GM19452 (cell line): ENCODE data around the gene CUEDC2.

Source experiments
- ATAC-seq: cut with Tn5 transposase; IDR thresholded peaks from one replicate; pipeline ENCODE4 v1.9.1; 2021; ENCODE audit not compliant: unreplicated experiment

CUEDC2 gene

DNA sequence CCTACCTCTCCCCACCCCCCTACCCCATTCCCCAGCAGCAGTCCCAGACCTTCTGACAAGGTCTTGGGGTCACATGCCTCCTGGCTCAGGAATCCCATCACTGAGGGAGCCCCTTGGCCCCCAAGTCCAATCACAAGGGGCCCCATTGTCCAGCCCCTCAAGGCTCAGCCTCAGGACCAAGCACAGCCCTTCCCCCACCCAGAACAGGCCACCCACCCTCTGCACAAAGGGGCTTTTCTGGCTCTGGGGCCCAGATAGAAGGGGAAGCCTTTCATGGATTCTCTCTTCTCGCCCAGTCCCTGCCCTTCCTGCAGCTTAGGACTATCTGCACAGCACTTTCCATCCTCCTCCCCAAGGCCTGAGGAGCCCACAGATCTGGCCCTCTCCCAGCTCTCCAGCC, 6.9 kb downstream of the CUEDC2 start:
- ATAC-seq = no peak

DNA sequence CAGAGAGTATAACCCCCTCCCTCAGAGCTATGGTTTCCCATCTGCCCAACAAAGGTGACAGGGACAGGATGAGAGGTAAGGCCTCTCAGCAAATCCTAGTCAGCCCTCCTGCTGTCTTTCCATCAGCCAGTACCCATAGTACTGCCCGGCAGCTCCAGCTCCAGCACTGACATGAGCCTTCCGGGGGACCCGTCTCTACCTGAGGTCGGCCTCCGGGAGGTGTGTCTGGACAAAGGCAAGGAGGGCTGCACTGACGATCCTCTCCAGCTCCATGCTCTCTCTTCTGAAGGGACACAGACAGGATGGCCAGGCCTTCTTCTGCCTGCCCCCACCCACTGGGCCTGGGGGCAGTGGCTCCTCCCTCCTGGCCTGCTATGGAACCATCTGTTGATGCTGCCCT, 7.5 kb downstream of the CUEDC2 start:
- ATAC-seq = no peak

DNA sequence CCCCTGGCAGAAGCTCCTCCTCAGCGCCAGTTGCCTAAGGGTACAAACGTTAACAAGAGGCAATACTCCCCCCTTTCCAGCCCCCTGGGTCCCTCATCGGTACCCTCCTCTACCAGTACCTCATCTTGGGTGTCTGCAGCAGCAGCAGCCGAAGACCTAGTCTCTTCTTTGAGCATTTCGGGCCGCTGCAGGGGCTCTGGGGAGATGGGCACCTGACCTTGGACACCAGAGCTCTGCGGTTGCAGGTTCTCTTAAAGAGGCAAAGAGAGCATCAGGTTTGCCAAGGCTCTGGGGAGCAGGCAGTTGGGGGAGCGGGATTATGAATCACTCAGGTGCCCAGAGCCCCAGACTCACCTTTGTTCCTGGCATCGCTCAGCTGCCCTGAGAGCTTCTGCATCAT, 8.2 kb downstream of the CUEDC2 start:
- ATAC-seq = no peak

DNA sequence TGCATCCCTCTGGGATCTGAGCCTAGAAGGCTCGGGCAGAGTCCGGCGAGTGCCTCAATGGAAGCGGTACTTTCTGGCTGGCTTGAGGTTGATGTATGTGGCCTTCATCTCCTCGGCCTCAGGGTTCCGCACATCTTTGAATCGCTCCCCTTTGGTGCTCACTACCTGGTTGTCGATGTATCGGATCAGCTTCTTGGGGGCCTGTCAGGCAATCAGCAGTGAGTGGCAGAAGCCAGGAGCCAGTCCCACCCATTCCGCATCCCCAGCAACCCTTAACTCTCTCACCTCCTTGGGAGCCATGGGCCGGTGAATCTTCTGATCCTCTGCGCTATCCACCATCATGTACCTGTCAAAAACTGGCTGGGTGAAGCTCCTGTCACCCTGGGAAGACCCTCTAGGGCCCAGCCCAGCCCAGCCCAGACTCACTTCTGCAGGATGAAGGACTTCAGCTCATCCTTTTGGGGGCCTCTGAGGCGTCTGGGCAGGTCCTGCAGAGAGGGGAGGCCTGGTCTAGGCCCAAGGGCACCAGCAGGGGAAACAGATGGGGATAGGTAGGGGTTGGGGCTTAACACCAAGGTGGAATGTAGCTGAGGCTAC, 8.9 kb downstream of the CUEDC2 start:
- no peak for ATAC-seq

DNA sequence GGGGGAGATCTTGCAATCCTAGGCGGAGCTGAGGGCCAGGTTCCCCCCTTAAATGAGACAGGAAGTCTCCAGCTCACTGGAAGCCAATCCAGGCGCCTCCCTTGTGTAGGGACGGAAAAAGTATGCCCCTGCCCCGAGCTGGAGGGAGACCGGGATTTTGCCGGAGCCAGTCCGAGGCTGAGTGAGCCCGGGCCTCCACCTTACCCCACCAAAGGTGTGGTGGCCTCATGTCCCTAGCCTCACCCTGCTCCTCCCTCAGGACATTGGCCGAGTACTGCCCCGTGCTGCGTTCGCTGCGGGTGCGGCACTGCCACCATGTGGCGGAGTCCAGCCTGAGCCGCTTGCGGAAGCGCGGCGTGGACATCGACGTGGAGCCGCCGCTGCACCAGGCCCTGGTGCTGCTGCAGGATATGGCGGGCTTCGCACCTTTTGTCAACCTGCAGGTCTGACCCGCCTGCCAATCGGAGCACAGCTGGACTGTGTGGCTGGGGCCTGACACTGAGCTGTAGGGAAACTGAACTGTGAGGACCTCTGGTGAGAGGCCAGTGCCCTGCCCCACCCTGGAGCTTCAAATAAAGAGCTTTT, 9.7 kb downstream of the CUEDC2 start:
- ATAC-seq = no peak

DNA sequence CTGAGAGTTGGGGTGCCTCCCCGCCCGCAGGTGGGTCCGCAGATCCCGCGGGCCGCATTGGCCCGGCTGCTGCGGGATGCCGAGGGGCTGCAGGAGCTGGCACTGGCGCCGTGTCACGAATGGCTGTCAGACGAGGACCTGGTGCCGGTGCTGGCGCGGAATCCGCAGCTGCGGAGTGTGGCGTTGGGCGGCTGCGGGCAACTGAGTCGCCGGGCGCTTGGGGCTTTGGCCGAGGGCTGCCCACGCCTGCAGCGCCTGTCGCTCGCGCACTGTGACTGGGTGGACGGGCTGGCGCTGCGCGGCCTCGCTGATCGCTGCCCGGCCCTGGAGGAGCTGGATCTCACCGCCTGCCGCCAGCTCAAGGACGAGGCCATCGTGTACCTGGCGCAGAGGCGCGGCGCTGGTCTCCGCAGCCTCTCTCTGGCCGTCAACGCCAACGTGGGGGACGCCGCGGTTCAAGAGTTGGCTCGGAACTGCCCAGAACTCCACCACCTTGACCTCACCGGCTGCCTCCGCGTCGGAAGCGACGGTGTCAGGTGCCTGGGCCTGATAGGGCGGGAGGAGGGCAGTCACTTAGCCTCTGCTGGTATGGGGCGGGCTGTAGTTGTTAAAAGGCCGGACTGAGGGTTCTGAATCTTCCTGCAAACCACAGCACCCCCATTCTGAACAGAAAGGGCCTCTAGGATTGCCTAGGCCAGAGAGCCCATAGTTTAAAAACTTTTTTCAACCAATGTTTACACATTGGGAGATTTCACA, 10.4 kb downstream of the CUEDC2 start:
- peak; percentile 8 for ATAC-seq

DNA sequence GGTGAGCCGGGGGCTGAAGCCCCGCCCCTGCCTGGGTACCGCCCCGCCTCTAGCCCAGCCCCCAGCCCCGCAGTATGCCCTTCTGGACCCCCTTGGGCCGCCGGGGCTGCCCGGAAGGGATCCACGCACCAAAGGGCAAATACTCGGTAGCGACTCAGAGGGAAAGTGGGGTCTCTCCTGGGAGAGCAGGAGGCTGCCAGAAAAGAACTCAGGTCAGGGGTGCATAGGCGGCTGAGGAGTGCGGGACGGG, 10.9 kb downstream of the CUEDC2 start:
- no peak for ATAC-seq

DNA sequence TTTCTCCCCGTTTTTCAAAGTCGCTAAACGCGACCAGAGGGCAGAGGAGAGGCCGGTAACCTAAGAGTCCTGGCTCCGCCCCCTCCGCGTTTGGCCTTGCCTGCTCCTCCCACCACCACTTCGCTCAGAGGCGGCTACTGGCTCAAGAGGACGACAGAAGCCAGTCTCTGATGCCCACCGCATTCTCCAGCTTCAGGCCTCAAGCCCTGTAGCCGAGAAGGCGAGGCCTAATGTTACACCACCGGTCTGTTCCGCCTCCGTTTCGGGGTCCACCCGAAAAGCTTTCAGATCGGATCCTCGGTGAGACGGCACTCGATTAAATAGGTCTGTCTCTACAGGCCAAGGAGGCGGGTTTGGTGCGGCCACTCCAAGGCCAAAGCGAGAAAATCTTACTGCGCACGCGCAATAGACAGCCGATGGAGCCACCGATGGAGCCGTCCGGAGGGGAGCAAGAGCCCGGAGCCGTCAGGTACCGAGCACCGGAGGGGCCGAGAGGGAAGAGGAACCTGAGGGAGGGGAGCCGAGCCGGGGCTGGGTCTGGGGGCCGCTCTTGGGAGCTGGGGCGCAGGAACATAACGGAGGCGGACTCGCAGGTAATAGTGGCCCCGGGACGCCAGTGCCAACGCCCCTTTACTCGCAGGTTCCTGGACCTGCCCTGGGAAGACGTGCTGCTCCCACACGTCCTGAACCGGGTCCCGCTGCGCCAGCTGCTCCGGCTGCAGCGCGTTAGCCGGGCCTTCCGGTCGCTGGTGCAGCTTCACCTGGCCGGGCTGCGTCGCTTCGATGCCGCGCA, 11.5 kb downstream of the CUEDC2 start, which contains the start of gene FBXL15:
Gene FBXL15 (plus strand): TSS at position 123 of the 793 bp plus-strand sequence. CDS start 294 bp downstream, at position 417.
- peak; percentile 71 for ATAC-seq

DNA sequence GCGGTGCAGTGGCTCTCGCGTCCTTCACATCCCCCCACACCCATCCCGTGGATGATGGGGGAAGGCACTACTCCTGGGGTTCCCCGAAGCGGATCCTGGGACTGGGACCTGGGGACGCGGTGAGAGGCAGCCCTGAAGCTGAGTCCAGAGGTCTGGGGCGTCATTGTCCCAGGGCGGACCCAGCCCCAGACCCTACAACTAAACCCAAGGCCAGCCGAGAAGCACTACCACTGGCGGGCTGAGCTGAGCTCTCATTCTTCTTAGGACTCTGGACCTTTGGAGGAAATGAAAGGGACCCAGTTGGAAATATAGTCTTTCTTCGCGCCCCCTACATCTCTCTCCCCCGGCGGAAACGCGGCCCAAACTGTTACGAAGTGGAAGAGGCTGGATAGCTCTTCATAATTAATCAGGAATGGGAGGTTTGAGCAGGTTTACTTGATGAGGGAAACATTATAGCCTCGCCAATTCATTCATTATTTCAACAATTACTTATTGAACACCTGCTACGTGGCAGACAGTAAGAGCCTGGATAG, 12.1 kb downstream of the CUEDC2 start:
- no peak for ATAC-seq

DNA sequence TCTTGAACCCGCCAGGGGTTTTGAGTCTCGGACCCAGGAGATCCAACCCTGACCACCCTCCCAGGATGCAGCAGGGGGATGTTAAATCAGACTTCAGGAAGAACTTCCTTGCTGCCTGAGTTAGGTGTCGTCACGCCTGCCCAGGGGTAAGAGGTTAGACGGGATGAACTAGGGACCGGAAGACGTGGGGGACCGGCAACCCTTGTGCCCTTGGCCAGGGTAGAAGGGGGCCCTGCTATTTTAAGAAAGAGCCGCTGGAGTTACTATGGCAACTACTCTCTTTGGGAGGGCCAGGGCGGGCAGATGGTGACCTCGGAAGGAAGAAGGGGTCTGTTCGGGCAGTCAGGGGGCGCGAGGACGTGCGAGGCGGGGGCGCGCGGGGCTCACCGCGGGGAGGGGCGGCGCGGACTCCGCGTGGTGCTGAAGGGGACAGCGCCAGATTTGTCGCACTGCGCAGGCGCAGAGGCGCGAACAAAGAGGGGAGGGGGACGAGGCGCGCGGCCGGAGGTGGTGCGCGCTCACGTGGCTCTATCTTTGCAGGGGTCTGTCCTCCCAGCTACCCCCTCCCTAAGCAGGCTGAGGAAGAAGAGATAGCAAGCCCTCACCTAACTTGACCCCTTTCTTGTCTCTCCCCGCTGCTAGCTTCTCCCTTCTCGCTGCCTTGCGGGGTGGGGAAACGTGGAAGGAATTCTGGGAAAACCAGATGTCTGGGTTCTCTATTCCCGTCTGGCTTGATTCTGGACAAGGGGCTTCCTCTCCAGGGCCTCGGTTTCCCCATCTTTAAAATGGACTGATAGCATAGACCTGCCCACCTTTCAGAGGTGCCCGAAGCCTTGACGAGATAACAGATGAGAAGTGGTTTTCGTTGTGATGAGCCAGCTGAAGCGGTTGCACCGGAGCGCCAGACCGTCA, 12.8 kb downstream of the CUEDC2 start:
- no peak for ATAC-seq

DNA sequence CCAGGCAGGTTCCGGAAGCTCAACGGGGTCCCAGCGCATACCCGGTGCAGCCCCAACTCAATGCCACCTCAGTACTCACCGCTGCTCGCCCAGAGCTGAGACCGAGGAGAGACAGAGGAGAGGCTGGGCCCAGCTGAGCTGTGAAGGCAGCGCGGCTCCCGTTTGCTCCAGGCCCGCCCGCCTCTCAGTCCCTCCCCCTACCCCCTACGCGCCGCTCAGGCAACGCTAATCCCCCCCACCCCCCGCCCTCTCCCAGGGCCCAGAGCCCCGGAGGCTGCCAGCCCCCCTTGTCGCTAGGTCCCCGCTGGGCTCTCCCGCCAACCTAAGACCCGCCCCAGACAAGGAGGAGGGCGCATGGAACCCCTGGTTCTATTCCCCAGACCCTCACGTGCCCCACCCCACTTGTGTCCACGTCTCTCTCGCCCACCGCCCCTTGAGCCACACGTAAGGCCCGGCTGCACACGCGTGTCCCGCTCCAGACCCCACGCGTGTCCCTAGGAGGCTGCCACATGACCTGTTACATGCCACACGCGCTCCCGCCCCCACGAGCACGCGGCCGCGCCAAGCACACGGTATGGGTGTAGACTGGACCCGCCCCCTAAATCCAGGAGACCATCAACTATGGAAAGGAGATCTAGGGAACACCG, 13.6 kb downstream of the CUEDC2 start, which contains the start of gene PSD:
Gene PSD (minus strand): TSS at position 164 of the 647 bp plus-strand sequence. CDS start 1,747 bp downstream, outside the sequence.
- no peak for ATAC-seq

DNA sequence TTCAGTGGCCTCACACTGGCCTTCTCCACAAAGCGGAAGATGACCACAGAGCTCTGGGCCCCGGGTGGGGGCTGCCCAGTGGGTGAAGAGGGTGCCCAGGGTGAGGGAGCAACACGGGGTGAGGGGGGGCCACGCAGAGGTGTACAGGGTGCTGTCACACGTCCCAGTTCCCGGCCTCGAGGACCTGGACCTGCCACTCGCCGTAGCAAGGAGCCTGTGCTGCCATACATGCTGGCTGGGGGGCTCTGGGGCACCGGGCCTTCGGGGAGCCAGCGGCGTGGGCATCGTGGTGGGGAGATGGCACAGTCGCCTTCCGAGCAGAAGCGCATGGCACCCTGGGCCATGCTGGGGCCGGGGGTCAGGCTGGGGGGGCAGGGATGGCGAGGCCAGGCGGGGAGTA, 15.7 kb downstream of the CUEDC2 start:
- no peak for ATAC-seq

DNA sequence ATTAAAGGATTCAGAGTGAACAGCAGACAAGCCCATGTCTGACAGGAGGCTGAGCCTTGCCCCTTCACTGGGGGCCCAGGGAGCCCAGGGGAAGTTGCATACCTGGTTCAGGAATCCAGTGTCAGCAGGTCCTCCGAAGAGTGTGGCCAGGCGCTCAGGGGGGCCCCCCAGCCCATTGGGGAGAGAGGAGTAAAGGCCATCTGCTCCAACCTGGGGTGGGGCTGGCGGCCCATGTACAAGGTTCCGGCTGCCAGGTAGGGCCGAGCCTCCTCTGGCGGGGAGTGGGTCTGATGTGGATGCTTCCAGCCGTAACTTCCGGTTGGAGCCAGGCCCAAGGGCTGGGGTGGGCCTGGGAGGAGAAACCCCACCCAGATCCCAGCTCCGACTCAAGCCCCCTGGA, 16.1 kb downstream of the CUEDC2 start:
- no peak for ATAC-seq

DNA sequence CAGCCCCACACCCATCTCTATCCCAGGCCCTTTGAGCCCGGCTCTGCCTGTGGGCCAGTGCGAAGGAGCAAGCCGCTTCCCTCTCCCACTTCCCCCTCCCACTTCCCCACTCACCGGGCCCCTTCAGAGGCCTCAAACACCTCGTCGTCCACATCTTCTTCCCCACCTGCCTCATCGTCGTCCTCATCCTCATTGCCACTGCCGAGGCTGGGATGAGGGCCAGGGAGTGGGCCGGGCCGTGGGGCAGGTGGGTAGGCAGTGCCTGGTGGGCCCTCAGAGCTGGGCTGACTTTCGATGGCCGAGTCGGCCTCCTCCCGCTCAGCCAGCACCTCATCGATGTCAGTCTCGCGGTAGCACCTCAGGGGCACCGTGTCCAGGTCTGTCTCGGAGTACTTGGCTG, 17.6 kb downstream of the CUEDC2 start:
- ATAC-seq = no peak

DNA sequence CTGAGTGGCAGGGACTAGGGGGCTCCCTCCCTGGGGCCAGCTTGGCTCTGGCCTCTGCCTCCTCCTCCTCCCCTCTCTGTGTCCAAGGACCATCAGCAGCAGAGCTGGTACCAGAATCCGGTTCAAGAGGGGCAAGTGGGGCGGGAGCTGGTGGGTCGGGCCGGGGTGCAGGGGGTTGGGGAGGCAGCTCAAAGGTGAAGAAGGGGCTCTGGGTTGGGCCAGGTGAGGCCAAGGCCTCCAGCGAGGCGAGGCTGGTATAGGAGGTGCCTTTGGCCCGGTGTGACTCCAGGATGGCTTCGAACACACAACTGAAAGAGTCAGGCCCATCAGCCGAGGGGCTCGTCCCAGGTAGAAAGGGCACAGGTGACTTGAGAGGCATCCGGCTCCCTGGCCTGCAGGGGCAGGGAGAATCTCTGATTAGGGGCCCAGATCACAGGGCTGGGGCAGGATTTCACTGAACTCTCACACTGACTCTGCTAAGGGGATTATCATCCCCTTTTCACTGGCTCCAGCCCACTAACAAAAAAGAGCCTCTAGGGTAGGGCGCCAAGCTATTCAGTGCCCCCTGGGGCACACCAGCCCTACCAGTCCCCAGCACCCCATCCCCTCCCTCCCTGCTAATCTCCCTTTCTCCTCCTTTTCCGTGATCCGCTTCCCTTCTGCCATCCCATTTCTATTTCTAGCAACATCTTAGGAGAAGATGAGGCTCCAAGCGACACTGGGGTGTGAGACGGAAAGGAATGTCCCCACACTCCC, 18.4 kb downstream of the CUEDC2 start:
- no peak for ATAC-seq

DNA sequence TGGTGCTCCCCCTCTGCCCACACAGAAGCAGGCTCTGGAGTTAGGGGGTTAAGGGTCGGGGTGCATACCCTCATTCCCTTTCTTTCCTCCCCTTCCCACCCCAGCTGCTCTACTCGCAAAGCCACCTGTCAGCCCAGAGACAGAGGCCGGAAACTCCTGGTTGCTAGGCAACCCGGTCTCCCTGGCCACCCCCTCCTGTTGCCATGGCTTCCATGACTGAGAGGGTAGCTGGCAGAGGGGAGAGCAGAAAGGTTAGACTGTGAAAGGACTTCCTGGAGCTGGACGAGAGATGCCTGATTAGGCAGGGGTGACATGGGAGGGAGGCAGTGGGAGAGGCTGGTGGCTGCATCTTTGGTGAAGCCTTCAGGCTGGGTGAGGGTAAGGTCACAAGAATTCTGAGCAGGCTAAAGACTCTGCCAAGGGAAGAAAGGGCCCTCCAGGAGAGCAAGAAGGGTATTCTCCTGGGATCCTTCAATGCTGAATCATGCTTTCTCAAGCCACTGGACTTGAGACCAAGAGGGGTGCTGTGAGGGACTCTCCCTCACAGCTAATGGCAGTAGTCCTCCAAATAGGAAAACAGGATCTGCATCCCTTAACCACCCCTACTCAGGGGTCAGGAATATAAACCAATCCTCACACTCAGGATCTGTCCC, 19.2 kb downstream of the CUEDC2 start:
- ATAC-seq = no peak

DNA sequence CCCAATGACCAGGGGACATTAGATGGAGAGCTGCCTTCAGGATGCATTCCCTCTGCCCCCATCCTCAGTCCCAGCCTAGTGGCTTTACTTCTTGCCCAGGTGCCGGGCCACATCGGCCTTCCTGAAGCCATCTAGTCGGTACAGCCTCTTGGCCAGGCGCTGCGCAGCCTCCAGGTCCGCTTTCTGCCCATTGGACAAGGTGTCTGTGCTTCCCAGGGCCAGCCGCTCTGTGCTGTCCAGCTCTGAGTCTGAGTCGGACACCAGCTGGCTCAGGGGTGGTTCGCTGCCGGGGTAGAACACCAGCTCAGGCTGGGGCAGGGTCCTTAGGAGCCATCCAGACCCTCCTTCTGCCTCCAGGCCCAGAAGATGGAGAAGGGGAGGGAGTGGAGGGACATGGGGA, 20.1 kb downstream of the CUEDC2 start:
- ATAC-seq = no peak

DNA sequence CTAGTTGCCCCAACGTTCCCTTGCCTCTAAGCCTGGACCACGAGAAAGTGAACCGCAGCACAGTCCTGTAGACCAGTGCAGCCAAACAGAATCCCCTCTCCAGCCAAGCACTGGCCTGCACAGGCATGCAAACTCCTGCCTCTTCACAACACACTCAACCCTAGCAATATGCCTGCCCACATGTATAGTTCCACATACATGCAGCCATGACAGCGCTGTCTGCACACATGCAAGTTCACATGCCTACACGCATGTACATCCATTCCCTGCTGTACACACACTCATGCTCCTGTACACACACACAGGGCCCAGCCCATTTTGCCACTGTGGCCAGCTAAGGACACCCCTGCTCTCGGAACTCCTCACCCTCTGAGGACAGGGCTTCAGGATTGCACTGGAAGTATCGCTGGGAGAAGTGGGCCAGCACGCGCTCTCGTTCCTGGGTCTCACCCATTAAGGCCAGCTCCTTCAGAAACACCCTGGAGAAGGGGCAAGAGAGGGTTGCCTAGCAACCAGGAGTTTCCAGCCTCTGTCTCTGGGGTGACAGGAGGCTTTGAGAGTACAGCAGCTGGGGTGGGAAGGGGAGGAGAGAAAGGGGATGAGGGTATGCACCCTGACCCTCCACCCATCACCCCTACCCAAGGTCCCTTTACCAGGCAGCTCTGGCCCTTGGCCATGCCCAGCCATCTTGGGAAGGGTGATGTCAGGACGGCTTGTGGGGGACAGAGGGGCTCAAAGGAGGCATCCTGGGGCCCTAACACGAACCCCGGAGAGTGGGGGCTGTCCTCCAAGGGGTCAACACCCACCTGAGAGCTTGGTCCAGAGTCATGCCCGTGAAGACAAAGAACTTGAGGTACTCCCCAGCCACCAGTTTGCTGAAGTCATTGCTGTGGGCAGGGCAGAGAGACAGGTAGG, 20.8 kb downstream of the CUEDC2 start:
- ATAC-seq = no peak
